Activated naive CD4-positive, alpha-beta T cell (primary cell): ENCODE measurements around the gene SYT14.
"Not testable (repeated sequence)": the region's sequence is repeated elsewhere in the genome, so short reads cannot be mapped to it uniquely, and the experiment has no call there.

ENCODE experiments used
- DNase-seq, 4 experiments: peaks; one replicate each; lab custom pipeline; 2025; lab: John Stamatoyannopoulos, UW

SYT14 gene

DNA sequence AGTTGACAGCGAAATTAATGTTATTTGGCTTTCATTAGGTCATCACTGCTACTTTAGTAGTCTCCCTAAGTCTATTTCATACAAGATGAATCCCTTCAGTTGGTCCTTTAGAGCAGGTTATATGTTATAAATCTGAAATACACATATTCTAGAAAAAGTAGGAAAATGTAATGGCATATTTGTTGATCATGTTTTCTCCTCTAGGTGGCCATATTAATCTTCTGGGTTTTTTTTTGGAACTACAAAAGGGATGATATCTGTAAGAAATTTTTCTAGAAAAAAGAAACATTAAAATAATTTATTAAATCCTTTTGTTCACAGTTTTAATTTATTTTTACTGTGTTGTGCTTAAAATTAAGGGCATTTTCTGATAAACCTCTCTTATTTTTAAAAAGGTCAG lies 87.9 kb downstream of the SYT14 start:
- DNase-seq, result no peak

- DNase-seq, result no peak
These were observed 90.0 kb downstream of the SYT14 start for GRCh38 chr1:210027994-210028393.

DNA sequence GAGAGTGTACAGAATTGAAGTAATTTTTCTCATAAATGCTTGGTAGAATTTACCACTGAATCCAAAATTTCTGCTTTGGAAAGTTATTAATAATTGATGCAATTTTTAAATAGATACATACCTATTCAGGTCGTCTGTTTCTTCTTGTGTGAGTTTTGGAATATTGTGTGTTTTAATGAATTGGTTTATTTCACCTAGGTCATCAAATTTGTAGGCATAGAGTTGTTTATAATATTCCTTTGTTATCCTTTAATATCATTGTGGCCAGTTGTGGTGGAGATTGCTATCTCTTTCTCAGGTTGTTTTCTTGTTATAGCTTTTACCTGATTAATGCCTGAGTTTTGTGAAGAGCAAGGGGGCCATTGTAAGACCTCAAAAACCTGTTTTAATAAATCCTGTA lies 93.5 kb downstream of the SYT14 start:
- no peak for DNase-seq

- no peak for DNase-seq
These were observed 105.0 kb downstream of the SYT14 start for GRCh38 chr1:210043058-210043457.

- no peak for DNase-seq
These were observed 111.6 kb downstream of the SYT14 start for GRCh38 chr1:210049616-210050015.

DNA sequence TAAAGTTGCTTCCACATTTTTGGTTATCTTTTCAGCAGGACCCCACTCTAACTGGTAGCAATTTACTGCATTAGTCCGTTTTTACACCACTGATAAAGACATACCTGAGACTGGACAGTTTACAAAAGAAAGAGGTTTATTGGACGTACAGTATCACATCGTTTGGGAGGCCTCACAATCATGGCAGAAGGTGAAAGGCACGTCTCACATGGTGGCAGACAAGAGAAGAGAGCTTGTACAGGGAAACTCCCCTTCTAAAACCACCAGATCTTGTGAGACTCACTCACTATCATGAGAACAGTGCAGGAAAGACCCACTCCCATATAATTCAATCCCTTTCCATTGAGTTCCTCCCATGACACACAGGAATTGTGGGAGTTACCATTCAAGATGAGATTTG lies 112.5 kb downstream of the SYT14 start:
- not testable (repeated sequence) for DNase-seq

DNA sequence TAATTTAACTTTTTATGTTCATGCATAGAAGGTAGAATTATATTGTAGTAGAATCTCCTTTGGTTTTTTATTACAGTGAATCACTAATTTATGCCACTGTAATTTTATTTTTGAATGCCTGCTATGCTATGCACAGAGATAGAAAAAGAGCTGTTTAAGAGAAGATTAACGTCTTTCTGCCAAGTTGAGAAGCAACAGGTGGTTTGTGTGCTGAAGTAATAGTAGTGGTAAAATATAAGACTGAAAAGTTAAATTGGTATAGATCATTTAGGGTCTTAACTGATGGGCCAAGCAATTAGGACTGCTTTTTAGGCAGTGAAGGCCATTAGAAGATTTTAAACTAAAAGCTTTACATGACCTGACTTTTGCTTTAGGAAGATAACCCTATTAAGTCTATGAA lies 115.1 kb downstream of the SYT14 start:
- no peak for DNase-seq

- no peak for DNase-seq
These were observed 119.6 kb downstream of the SYT14 start for GRCh38 chr1:210057593-210057992.

GRCh38 chr1:210061992-210062391 lies 124.0 kb downstream of the SYT14 start:
- no peak for DNase-seq

DNA sequence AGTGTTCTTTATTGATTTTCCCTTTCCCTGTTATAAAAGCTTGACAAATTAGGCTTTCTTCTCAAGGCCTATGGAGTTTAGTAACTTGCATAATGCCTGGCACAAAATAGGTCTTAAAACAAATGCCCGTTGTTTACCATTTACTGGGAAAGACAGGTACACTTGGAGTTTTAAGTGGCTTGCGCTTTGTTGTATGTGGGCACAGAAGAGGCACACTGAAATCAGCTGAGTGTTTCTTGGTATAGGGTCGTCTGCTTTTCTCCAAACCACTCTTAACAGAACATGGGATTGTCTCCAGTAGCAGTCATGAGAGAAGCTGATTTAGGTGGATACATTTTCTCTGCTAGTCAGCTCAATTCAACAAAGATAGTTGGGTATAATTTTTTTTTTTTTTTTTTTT lies 132.5 kb downstream of the SYT14 start:
- no peak for DNase-seq

GRCh38 chr1:210072129-210072528 lies 134.1 kb downstream of the SYT14 start:
- DNase-seq, result no peak

DNA sequence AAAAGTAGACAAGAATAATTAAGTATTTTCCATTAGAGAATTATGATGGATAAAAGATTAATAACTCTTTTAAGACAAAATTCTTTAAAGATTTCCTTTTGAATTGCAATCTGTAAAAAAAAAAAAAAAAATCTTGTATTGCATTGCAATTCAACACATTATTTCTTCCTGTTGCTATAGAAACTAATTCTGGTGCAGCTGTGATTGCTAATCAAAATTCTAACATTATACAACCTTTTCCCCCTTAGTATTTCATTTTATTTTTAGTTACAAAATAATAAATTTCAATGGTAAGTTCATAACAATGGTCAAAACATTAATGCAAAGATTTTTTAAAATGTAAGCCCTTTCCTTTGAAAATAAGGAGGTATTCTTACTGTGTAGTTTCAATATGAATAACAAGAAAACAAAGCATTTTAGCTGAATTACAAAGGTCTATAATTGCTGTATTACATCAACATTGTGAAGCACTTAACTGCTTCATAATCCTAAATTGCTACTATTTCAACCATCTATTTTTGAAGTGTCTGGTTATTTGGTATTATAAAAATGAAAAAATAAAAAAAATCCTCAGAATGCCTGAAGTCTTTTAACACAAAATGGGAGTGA lies 135.0 kb downstream of the SYT14 start:
- no peak for DNase-seq

- no peak for DNase-seq
These were observed 136.9 kb downstream of the SYT14 start for GRCh38 chr1:210074904-210075303.

GRCh38 chr1:210076620-210077019 lies 138.6 kb downstream of the SYT14 start:
- no peak for DNase-seq

- no peak for DNase-seq
These were observed 143.5 kb downstream of the SYT14 start for GRCh38 chr1:210081494-210081893.

DNA sequence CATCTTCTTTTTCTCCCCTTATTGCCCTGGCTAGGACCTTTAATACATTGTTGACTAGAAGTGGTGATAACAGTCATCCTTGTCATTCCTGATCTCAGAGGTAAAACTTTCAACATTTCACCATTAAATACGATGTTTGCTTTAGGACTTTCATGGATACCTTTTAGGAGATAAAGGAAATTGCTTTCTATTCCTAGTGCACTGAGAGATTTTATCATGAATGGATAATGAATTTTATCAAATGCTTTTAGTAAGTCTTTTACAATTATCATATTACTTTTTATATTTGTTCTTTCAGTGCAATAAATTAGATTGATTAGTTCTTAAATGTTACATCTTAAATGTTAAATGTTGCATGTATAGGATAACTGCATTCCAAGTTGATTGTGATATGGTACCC lies 147.3 kb downstream of the SYT14 start:
- DNase-seq, result no peak

- no peak for DNase-seq
These were observed 149.0 kb downstream of the SYT14 start for GRCh38 chr1:210087058-210087457.

GRCh38 chr1:210089855-210090254 lies 151.8 kb downstream of the SYT14 start:
- no peak for DNase-seq

DNA sequence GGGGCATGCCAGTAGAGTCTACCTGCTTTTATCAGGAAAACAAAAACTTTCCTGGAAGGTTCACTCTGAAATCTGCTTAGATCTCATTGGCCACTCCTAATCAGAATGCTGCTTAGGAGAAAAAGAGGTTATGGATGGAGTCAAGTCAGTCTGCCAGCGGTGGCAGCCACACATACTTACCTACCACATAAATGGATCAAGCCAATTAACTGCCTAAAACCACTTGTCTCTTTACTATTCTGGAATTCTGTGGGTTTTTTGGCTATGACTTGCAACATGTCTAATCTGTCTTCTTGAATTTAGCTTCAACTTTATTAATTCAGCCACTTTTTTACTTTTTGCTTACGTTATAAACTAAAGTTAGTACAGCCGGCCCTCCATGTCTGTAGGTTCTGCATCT lies 154.3 kb downstream of the SYT14 start:
- no peak for DNase-seq

GRCh38 chr1:210093461-210093860 lies 155.4 kb downstream of the SYT14 start:
- DNase-seq, result no peak

DNA sequence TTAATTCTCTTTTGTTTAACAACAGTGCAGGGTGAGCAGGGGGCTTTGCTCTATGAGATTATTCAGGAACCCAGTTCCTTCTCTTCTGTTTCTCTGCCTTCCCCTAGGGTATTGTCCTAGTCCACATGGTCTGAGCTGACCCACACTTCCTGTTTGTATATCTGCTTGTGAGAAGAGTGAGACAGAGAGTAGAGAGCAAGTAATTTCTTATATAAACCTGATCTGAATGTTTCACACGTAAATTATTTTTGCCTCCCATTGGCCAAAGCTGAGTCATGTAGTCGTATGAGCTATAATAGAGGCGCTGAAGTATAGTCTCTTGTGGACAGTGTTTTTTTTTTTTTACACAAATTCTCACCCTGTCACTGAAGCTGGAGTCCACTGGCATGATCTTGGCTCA lies 160.3 kb downstream of the SYT14 start:
- DNase-seq, result no peak

- no peak for DNase-seq
These were observed 161.9 kb downstream of the SYT14 start for GRCh38 chr1:210099921-210100320.

DNA sequence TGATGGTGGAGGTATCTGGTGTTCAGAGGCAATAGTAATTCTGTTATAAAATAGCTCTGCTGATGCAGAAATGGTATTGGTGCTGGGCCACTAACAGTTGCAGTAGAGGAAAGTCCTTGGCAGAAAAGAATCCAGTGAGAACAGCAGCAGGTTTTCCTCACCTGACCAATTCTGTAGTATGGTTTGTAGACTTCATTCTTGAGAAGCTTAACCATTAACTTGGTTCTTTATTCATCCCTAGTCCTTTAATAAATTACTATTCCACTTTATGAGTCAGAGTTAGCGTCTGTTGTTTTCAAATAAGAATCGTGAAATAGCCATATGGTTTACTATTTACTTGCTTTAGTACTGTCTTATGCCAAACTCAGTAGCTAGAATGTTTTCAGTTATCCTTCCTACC lies 166.1 kb downstream of the SYT14 start:
- DNase-seq, result no peak

- not testable (repeated sequence) for DNase-seq
These were observed 174.9 kb downstream of the SYT14 start for GRCh38 chr1:210112906-210113305.

DNA sequence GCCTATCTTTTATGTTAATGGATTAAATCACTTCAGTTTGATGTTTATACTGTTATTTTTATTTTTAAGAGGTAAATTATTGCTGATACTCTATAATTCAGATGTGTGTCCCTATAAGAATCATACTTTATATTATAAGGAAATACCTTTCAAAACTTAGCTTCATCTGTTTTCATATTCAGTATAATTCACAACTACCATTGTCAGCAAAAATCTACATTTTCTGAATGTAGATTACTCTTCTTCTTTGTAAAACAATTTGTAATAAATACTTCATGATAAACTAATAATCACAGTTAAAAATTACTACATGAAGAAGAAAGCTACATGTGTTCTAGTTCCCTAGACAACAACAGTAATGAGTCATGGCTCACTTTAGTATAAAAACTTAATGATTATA lies 179.2 kb downstream of the SYT14 start:
- DNase-seq, result no peak
